ENCODE data around the gene BMP4. TPM values are rescaled to one million over a fixed set of nuclear protein-coding genes. Genes with fewer than 3 reads are reported as not detected.

BMP4 gene
- total RNA-seq, 2 donors from 2014 or later = 0.21 TPM; not detected in 1

GRCh38 chr14:53979747-53980642 is 23.4 kb upstream of the BMP4 start:
- no peaks in the 10 kb centered on the region for H3K4me1 Mint-ChIP-seq (ENCODE audit: low read depth)
- no peak for ATAC-seq (replicated peaks in 1 of 2)
- DNase-seq = no peak
- no peak overlapping the region for H3K4me3 Mint-ChIP-seq
- no peaks in the 10 kb centered on the region for H3K27me3 Mint-ChIP-seq (ENCODE audit: low read depth)
- no peak overlapping the region for H3K27ac Mint-ChIP-seq
- peaks cover 2 to 3% of the 10 kb centered on the region in 2 donors for H3K36me3 Mint-ChIP-seq (ENCODE audit: insufficient read depth in 2 of 2)
- H3K9me3 Mint-ChIP-seq = peaks cover 2 to 7% of the 10 kb centered on the region in 2 donors

- H3K4me3 Mint-ChIP-seq = no peak overlapping the region
- peaks cover 0 to 1% of the 10 kb centered on the region in 2 donors for H3K9me3 Mint-ChIP-seq
- DNase-seq = no peak
- H3K27me3 Mint-ChIP-seq (ENCODE audit: low read depth) = peaks cover 7% of the 10 kb centered on the region
- no peak for ATAC-seq (replicated peaks in 1 of 2)
- no peak overlapping the region for H3K27ac Mint-ChIP-seq
- H3K36me3 Mint-ChIP-seq (ENCODE audit: insufficient read depth in 2 of 2) = no peaks in the 10 kb centered on the region
- no peaks in the 10 kb centered on the region for H3K4me1 Mint-ChIP-seq (ENCODE audit: low read depth)
Observed at GRCh38 chr14:53979113-53979681, 22.6 kb upstream of the BMP4 start.

- peaks cover 7% of the 10 kb centered on the region for H3K27me3 Mint-ChIP-seq (ENCODE audit: low read depth)
- H3K4me3 Mint-ChIP-seq = no peak overlapping the region
- DNase-seq (no peak), ATAC-seq (replicated peaks in 1 of 2) (no peak)
- H3K4me1 Mint-ChIP-seq (ENCODE audit: low read depth) = no peaks in the 10 kb centered on the region
- no peak overlapping the region for H3K27ac Mint-ChIP-seq
- no peaks in the 10 kb centered on the region for H3K9me3 Mint-ChIP-seq
- H3K36me3 Mint-ChIP-seq (ENCODE audit: insufficient read depth in 2 of 2) = no peaks in the 10 kb centered on the region
Observed at GRCh38 chr14:53978194-53978593, 21.6 kb upstream of the BMP4 start.

GRCh38 chr14:53975444-53975843 is 18.8 kb upstream of the BMP4 start:
- no peaks in the 10 kb centered on the region for H3K36me3 Mint-ChIP-seq (ENCODE audit: insufficient read depth in 2 of 2)
- H3K4me1 Mint-ChIP-seq (ENCODE audit: low read depth) = no peaks in the 10 kb centered on the region
- no peak for DNase-seq
- no peak for ATAC-seq (replicated peaks in 1 of 2)
- peaks cover 17% of the 10 kb centered on the region for H3K27me3 Mint-ChIP-seq (ENCODE audit: low read depth)
- no peak overlapping the region for H3K4me3 Mint-ChIP-seq
- no peaks in the 10 kb centered on the region for H3K9me3 Mint-ChIP-seq
- no peak overlapping the region for H3K27ac Mint-ChIP-seq

GRCh38 chr14:53971521-53971920 is 14.9 kb upstream of the BMP4 start:
- Mint-ChIP-seq H3K4me1 (ENCODE audit: low read depth) (no peaks in the 10 kb centered on the region), H3K36me3 (ENCODE audit: insufficient read depth in 2 of 2) (no peaks in the 10 kb centered on the region), H3K27ac (no peak overlapping the region), H3K27me3 (ENCODE audit: low read depth) (peaks cover 17% of the 10 kb centered on the region), H3K4me3 (no peak overlapping the region), H3K9me3 (no peaks in the 10 kb centered on the region)
- DNase-seq (no peak), ATAC-seq (replicated peaks in 1 of 2) (no peak)

GRCh38 chr14:53969326-53969725 is 12.7 kb upstream of the BMP4 start:
- H3K27me3 Mint-ChIP-seq (ENCODE audit: low read depth) = peaks cover 27% of the 10 kb centered on the region
- ATAC-seq (replicated peaks in 1 of 2) = no peak
- H3K4me3 Mint-ChIP-seq = no peak overlapping the region

GRCh38 chr14:53968726-53969125 is 12.1 kb upstream of the BMP4 start:
- Mint-ChIP-seq H3K4me1 (ENCODE audit: low read depth) (peaks cover 2% of the 10 kb centered on the region), H3K27me3 (ENCODE audit: low read depth) (peaks cover 32% of the 10 kb centered on the region), H3K36me3 (ENCODE audit: insufficient read depth in 2 of 2) (no peaks in the 10 kb centered on the region), H3K27ac (no peak overlapping the region), H3K9me3 (no peaks in the 10 kb centered on the region), H3K4me3 (no peak overlapping the region)
- DNase-seq = no peak
- no peak for ATAC-seq (replicated peaks in 1 of 2)

More at GRCh38 chr14:53969326-53969725, 12.7 kb upstream of the BMP4 start:
- H3K27ac Mint-ChIP-seq = no peak overlapping the region
- H3K4me1 Mint-ChIP-seq (ENCODE audit: low read depth) = no peaks in the 10 kb centered on the region
- no peak for DNase-seq
- H3K36me3 Mint-ChIP-seq (ENCODE audit: insufficient read depth in 2 of 2) = no peaks in the 10 kb centered on the region
- no peaks in the 10 kb centered on the region for H3K9me3 Mint-ChIP-seq

GRCh38 chr14:53967606-53968005 is 11.0 kb upstream of the BMP4 start:
- H3K9me3 Mint-ChIP-seq = no peaks in the 10 kb centered on the region
- DNase-seq (no peak), ATAC-seq (replicated peaks in 1 of 2) (no peak)
- H3K36me3 Mint-ChIP-seq (ENCODE audit: insufficient read depth in 2 of 2) = peaks cover 0 to 2% of the 10 kb centered on the region in 2 donors
- no peak overlapping the region for H3K27ac Mint-ChIP-seq
- H3K4me1 Mint-ChIP-seq (ENCODE audit: low read depth) = peaks cover 13% of the 10 kb centered on the region
- H3K4me3 Mint-ChIP-seq = no peak overlapping the region
- H3K27me3 Mint-ChIP-seq (ENCODE audit: low read depth) = peaks cover 44% of the 10 kb centered on the region

- Mint-ChIP-seq H3K4me1 (ENCODE audit: low read depth) (peaks cover 13% of the 10 kb centered on the region), H3K4me3 (no peak overlapping the region), H3K9me3 (no peaks in the 10 kb centered on the region), H3K27me3 (ENCODE audit: low read depth) (peaks cover 49% of the 10 kb centered on the region), H3K27ac (no peak overlapping the region), H3K36me3 (ENCODE audit: insufficient read depth in 2 of 2) (peaks cover 0 to 2% of the 10 kb centered on the region in 2 donors)
- DNase-seq (no peak), ATAC-seq (replicated peaks in 1 of 2) (no peak)
Observed at GRCh38 chr14:53964249-53964648, 7.6 kb upstream of the BMP4 start.

GRCh38 chr14:53963320-53964227 is 6.9 kb upstream of the BMP4 start:
- peaks cover 55% of the 10 kb centered on the region for H3K27me3 Mint-ChIP-seq (ENCODE audit: low read depth)
- ATAC-seq (replicated peaks in 1 of 2) (peak in 1 of 2 donors; percentile 25), DNase-seq (peak in 1 of 2 donors; percentile 4)
- H3K4me1 Mint-ChIP-seq (ENCODE audit: low read depth) = peaks cover 13% of the 10 kb centered on the region
- peaks cover 0 to 2% of the 10 kb centered on the region in 2 donors for H3K36me3 Mint-ChIP-seq (ENCODE audit: insufficient read depth in 2 of 2)
- no peaks in the 10 kb centered on the region for H3K9me3 Mint-ChIP-seq
- no peak overlapping the region for H3K27ac Mint-ChIP-seq
- peak overlapping the region; percentile 18 to 62 for H3K4me3 Mint-ChIP-seq

- DNase-seq = no peak
- H3K4me3 Mint-ChIP-seq = no peak overlapping the region
- peaks cover 0 to 2% of the 10 kb centered on the region in 2 donors for H3K36me3 Mint-ChIP-seq (ENCODE audit: insufficient read depth in 2 of 2)
- H3K27me3 Mint-ChIP-seq (ENCODE audit: low read depth) = peaks cover 55% of the 10 kb centered on the region
- H3K27ac Mint-ChIP-seq = no peak overlapping the region
- peaks cover 13% of the 10 kb centered on the region for H3K4me1 Mint-ChIP-seq (ENCODE audit: low read depth)
- ATAC-seq (replicated peaks in 1 of 2) = no peak
- no peaks in the 10 kb centered on the region for H3K9me3 Mint-ChIP-seq
Observed at GRCh38 chr14:53962953-53963319, 6.3 kb upstream of the BMP4 start.

- Mint-ChIP-seq H3K9me3 (no peaks in the 10 kb centered on the region), H3K4me1 (ENCODE audit: low read depth) (peaks cover 34% of the 10 kb centered on the region), H3K36me3 (ENCODE audit: insufficient read depth in 2 of 2) (peaks cover 0 to 2% of the 10 kb centered on the region in 2 donors), H3K27me3 (ENCODE audit: low read depth) (peaks cover 67% of the 10 kb centered on the region), H3K4me3 (no peak overlapping the region), H3K27ac (no peak overlapping the region)
- ATAC-seq (replicated peaks in 1 of 2) = no peak
- no peak for DNase-seq
Observed at GRCh38 chr14:53958628-53959027, 2.0 kb upstream of the BMP4 start.

GRCh38 chr14:53957739-53958138 is 1.1 kb upstream of the BMP4 start:
- ATAC-seq (replicated peaks in 1 of 2) = no peak
- Mint-ChIP-seq H3K4me3 (peak overlapping the region in 1 of 2 donors; percentile 27), H3K27ac (no peak overlapping the region), H3K4me1 (ENCODE audit: low read depth) (peaks cover 32% of the 10 kb centered on the region), H3K36me3 (ENCODE audit: insufficient read depth in 2 of 2) (no peaks in the 10 kb centered on the region), H3K27me3 (ENCODE audit: low read depth) (peaks cover 64% of the 10 kb centered on the region), H3K9me3 (no peaks in the 10 kb centered on the region)
- no peak for DNase-seq

All from activated T-cell treated with anti-CD3 and anti-CD28 coated beads, Interleukin-2, amount 50 U/mL, for 72 hours (primary cell).